Measurements from ENCODE around the gene MLLT11.

The MLLT11 gene, protein sequence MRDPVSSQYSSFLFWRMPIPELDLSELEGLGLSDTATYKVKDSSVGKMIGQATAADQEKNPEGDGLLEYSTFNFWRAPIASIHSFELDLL

DNA sequence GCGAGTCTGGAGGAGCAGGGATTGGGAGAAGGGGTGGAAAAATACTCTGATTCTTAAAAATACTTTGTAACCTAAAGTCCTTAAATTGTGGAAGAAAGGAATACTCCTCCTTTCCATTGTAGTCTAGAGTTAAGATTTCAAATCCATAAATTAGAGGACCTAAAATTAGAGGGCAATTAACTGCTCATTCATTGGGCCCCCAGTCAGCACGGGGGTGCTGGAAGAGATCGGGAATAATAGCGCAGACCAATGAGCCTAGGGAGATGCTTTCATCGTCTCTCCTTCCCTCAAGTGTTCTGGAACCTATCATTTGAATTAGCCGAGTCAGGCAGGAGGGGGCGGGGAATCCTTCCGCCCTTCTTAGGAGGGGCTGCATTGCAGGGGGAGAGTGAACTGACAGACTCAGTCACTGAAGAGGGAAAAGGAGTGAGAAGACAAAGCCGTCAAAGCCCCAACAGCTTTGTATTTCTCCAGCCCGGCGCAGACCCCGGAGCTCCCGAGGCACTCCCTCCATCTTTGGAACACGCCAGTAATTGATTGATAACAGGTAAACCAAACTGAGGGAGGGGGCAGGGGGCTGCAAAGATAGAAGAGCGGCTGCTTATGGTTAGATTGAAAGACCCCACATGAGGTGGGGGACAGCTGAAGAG lies at the start of gene MLLT11:
Gene MLLT11, plus strand, starts transcription at position 391 of the 650 bp plus-strand sequence. CDS start 6,828 bp downstream, outside the sequence.
- DNase-seq = peak; percentile 43

DNA sequence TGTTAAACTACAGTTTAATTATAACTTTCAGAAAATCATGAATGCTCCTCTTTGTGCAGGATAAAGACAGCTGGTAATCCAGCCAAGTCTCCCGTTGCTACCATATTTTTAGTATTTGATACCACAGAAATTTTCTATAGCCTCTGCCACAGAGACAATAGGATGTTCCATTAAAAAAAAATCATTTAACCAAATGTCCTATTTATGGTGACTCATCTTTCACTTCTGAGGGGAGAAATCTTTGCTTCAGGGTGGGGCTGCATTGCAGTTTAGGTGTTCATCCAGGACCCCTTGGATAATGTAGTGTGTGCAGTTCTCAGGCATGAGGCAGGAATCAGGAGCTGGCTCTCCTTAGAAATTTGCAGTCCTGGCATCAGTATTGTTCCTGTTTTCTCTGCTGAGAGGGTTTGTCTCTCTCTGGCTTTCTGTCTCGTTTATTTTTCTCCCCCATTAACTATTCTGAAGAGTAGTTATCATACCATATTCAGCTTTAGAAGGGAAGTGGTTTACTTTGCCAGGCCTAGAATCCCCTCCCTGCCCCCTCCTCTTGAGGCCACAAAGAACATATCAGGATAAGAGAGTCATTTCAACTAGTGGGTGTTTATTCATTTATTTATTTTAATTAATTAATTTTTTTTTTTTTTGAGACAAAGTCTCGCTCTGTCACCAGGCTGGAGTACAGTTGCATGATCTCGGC lies 48.9 kb upstream of the MLLT11 start:
- DNase-seq = no peak

DNA sequence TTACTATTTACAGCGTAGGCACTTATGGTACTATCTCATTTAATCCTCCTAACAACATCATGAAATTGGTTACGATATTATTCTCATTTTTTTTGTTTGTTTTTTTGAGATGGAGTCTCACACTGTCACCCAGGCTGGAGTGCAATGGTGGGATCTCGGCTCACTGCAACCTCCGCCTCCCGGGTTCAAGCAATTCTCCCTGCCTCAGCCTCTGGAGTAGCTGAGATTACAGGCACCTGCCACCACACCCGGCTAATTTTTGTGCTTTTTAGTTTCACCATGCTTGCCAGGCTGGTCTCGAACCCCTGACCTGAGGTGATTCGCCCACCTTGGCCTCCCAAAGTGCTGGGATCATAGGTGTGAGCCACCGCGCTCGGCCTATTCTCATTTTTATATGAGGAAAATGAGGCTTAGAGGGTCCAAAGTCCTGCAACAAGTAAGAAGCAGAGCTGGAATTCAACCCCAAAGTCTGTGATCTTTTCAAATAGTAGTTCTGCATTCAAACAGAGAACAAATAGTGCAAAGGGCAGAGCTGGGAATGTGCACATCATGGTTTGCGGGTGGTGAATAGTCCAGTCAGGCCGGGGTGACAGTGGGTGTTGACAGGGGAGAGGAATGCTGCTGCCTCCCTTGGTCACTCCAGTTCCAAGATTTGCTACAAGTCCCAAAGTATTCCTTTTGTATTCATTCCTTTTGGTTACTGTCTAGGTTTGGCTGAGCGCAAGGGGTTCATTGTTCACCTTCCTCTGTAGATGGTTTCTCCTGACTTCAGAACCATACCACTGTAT lies 47.3 kb upstream of the MLLT11 start:
- no peak for DNase-seq

DNA sequence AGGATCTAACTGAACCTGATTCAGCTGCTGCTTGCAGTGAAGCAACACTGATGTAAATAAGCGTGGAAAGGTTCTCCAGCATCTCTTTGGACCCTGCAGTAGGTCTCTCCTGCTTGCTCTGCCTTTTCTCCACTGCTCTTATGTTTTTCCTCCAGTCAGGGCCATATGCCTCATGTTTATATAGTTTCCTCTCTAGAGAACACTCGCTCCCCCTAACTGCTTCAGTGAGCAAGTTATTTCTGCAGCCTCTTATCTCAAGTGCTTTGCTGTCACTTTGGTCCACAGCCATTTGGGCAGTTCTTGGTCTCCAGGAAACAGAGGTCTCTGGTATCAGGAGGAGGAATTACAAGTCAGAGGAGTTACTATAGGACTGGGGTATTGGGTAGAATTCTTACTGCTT lies 46.7 kb upstream of the MLLT11 start:
- no peak for DNase-seq

GRCh38 chr1:151024540-151025146 lies 35.6 kb upstream of the MLLT11 start:
- DNase-seq = peak; percentile 89

DNA sequence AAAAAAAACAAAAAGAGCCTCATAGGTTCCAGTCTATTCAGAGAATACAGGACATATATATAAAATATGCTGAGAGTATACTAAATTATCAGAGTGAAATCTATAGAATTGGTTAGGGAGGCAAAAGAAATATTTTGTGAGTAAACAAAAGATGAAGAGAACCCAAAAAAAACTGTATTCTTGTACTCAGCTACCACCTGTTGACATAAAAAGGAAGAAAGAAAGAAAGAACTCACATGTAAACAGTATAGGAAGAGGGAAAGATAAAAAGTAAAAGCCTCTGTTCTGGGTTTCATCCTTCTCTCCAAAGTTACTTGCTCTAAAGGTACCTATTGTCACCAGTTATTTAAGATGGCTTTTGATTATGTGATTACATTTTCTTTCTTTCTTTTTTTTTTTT lies 33.7 kb upstream of the MLLT11 start:
- DNase-seq = no peak

- no peak for DNase-seq
These were observed 28.0 kb upstream of the MLLT11 start for GRCh38 chr1:151032164-151032563.

DNA sequence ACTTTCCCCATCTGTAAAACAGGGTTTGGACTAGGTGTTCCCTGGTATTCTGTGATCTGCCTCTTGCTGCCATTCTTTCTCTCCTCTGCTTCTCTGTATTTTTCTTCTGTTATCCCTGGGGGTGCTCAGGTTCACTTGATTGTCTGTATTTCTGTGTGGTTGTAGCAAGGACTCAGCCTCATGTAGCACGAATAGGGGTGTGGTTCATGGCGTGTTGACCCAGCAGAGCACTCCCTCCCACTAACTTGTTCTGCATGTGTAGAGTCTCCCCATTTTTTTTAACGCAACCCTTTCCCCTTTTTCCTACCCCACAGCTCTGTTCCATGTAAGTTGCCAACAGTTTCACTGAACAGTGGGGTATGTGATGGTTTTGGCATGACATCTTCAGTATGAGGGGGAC lies 25.0 kb upstream of the MLLT11 start:
- DNase-seq = no peak

DNA sequence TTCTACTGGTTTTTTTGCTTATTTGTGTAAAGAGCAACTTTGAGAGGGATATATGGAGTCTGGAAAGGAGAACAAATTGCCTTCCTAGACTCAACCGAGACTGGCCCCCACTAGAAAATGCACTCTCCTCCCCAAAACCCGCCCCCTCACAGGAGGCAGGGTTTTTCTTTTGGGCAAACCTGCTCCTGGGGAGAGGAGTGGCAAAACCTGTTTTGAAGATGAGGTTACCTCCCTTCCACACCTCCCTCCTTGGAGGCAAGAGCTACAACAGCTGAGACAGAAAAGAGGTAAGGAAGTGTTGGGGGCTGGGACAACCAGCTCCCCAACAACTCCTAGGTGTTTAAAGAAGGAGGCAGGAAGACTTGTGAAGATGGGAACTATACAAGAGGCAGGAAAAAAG lies 23.8 kb upstream of the MLLT11 start, which contains the start of gene BNIPL:
Gene BNIPL, plus strand, starts transcription at position 231 of the 400 bp plus-strand sequence. Its CDS starts 140 bp downstream, at position 371.
- no peak for DNase-seq

DNA sequence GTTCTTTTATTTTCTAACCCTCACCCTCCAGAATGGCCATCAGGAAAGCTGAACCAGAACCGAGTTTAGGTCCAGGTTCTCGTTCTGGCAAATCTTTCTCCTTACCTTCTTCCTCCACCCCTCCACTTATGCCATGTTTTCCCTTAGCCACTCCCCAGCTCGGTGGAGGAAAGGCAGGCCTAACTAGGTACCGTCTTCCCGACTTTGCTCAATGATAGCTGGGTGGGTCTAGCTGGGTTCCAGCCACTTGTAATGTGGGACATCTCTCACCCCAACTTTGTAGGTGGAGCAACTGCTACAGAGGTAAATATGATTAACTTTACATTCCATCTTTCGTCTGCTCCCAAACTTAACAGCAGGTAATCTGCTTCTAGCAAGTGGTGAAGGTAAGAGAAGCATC lies 23.2 kb upstream of the MLLT11 start:
- no peak for DNase-seq

GRCh38 chr1:151039521-151039920 lies 20.7 kb upstream of the MLLT11 start:
- DNase-seq = no peak

DNA sequence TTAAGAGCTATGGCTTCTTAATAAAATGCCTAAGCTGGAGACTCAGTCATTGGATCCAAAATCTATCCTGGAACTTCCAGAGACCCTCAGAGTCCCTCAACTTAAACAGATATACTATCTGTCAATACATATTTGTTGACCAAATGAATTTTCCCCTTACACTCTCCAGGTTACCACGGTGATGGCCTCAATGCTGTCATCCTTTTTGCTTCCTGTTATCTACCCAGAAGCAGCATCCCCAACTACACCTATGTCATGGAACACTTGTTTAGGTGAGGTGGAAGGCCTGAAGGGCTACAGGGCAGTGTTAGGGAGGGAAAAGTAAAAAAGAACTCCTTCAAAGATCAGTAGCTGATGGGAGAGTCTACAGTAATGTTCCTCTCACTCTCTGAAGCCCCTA lies 17.0 kb upstream of the MLLT11 start:
- DNase-seq = no peak

- peak; percentile 61 for DNase-seq
These were observed 12.6 kb upstream of the MLLT11 start, which contains the start of gene C1orf56 for GRCh38 chr1:151047591-151047924. Gene C1orf56, plus strand, starts transcription at chr1:151047751. Its CDS starts 97 bp downstream, at chr1:151047848.

GRCh38 chr1:151047925-151048644 lies 12.1 kb upstream of the MLLT11 start:
- DNase-seq = peak; percentile 57

DNA sequence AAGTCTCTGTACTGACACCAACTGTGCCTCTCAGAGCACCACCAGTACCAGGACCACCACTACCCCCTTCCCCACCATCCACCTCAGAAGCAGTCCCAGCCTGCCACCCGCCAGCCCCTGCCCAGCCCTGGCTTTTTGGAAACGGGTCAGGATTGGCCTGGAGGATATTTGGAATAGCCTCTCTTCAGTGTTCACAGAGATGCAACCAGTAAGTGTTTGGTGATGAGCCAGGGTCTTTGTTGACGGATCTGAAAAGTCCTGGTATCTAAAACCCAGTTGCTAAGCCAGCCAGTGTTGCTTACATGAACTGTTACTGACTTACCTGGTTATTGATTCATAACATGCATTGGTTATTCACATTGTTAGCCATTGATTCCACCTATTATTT lies 11.6 kb upstream of the MLLT11 start:
- no peak for DNase-seq

DNA sequence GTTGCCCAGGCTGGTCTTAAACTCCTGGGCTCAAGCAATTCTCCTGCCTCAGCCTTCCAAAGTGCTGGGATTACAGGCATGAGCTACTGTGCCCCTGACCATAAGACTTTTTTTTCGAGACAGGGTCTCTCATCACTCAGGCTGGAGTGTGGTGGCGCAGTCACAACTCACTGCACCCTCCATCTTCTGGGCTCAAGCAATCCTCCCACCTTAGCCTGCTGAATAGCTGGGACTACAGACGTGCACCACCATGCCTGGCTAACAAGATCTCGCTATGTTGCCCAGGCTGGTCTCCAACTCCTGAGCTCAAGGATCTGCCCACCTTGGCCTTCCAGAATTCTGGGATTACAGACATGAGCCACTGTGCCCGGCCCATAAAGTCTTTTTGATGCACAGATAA lies 10.7 kb upstream of the MLLT11 start:
- DNase-seq = no peak

- DNase-seq = no peak
These were observed 10.0 kb upstream of the MLLT11 start for GRCh38 chr1:151050051-151050688.

DNA sequence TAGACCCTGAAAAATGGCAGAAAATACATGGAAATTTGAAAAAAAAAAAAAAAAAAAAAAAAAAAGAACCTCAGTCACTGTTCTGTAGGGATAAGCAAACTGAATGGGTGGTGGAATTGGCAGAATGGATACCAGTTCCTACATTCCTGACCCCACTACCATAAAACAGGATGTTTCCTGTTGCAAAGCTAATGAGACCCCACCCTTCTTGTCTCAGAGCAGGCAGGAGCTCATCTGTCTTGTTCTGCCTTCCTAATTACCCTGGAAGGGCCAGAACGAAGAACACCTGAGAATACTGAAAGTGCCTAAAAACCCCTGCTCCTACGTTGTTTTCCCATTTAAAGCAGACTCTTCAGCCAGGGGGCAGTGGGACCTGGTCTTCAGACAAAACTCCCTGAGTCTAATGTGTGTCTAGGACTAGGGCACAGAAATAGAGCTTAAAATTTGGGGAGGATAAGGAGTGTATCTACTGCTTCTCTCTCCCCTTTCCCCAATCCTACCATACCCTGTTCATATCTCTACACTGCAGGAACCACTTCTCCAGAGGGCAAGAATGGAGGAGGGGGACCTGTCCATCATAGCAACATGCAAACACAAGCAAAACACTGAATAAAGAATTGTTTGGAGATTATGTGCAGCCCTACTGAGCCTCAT lies 8.7 kb upstream of the MLLT11 start:
- no peak for DNase-seq

DNA sequence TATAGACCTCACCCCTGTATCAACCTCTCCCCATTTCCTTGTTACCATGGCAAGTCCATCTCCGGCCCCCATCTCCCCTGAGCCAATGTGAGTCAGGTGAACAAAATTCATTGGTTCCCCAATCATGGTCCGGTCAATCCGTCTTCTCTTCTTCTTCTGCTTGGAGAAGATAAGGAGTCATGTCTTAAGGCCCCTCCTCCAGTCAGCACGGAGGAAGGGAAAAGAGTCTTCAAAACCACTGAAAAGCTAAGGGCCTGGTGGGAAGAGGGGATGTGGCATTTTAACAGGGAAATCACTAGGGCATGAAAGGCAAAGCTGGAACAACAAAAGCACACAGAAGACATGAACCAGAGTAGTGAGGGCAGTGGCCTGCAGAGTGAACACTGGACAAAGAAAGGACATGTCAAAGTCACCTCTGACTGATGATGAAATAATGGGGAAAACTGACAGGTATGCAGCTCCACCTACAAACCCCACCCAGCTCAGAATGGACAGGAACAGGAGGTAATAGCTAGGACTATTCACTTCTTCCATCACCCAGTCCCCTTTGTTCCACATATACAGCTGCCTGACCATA lies 5.1 kb upstream of the MLLT11 start:
- no peak for DNase-seq

DNA sequence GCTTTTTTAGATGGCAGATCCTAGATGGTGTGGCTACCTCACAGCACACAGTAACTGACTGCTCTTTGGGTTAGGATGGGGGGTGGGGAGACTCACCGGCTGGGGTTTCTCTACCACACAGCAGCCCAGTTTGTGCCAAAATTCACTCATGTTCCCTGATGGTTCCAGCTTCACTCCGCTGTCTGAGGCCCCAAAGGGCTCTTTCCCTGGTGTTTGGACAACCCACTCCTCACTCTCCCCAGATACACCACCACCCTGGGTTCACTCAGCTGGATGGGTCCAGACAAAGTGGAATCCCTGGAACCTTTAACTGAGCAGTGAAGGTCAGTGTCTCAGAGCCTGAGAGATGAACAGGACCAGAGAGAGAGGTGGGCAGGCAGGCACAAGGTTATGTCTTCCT lies 4.6 kb upstream of the MLLT11 start:
- DNase-seq = no peak

DNA sequence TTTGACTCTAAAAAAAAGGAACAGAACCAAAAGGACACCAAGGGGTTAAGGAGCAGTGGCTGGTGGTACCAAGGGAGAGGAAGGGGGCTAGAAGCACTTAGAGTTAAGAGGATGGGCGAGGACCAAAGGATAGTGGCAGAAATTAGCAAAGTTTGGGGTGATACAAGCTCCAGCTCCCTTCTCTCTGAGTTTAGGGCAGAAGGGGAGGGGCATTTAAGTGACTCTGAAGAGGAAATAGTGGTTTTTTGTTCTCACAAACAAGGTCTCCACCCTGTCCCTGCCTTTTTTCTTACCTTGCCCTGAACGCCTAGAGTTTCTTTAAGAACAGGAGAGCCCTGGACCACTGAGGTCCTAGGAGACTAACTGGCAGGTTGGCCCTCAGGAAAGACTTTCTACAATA lies 4.0 kb upstream of the MLLT11 start:
- no peak for DNase-seq
